Caco-2 (cell line): ENCODE results near the gene LILRA5. TPM values are rescaled to one million over a fixed set of nuclear protein-coding genes. Genes with fewer than 3 reads are reported as not detected.
"Not testable (repeated sequence)": the region's sequence is repeated elsewhere in the genome, so short reads cannot be mapped to it uniquely, and the experiment has no call there.

Experiments
- BruUV-seq: library from RNA; stranded (reverse); fragments of 400-500 nt; replicated peaks from 2 replicates; lab custom pipeline; 2021; lab: Mats Ljungman, UMichigan
- CTCF ChIA-PET: fragments of 300-600 bp; sonication (Branson Sonifier 250); formaldehyde crosslinking; loops from one replicate; lab custom pipeline; 2022; ENCODE audit warnings: antibody characterized with exemption; lab: Charles Lee
- POLR2A ChIA-PET: fragments of 300-600 bp; sonication (Branson Sonifier 250); formaldehyde crosslinking; loops from one replicate; lab custom pipeline; 2022; ENCODE audit warnings: antibody characterized with exemption; lab: Charles Lee
- DNase-seq, 2 experiments: peaks; one replicate each; pipeline versions ENCODE4 v3.0.0 to v3.0.0-alpha.2; 2020 to 2022
- H3K27me3 ChIP-seq: replicated peaks from 2 replicates; pipeline ENCODE4 v1.6.0; 2011; ENCODE audit warnings: low read length; ENCODE audit not compliant: control insufficient read depth, insufficient read depth
- H3K36me3 ChIP-seq: 2 replicates; pipeline ENCODE4 v1.5.1; 2011; ENCODE audit warnings: low read length; ENCODE audit not compliant: control insufficient read depth, insufficient read depth
- H3K4me1 ChIP-seq: fragments of 250-450 bp; sonication (Bioruptor Pico); 2 replicates; pipeline ENCODE4 v1.5.1; 2020; ENCODE audit warnings: mild to moderate bottlenecking
- H3K4me3 ChIP-seq: 2 replicates; pipeline ENCODE4 v1.5.1; 2011; ENCODE audit warnings: low read depth, mild to moderate bottlenecking, control low read depth, low read length
- H3K9me3 ChIP-seq: fragments of 250-450 bp; sonication (Bioruptor Pico); 2 replicates; pipeline ENCODE4 v1.5.1; 2020; ENCODE audit warnings: mild to moderate bottlenecking, moderate library complexity
- H3K27ac Mint-ChIP-seq: one replicate; pipeline ENCODE4 v1.8.0; 2022; ENCODE audit warnings: mixed read lengths; ENCODE audit not compliant: unreplicated experiment
- H3K27me3 Mint-ChIP-seq: one replicate; pipeline ENCODE4 v1.8.0; 2022; ENCODE audit warnings: mixed read lengths; ENCODE audit not compliant: insufficient read depth, unreplicated experiment
- H3K36me3 Mint-ChIP-seq: one replicate; pipeline ENCODE4 v1.8.0; 2022; ENCODE audit warnings: mild to moderate bottlenecking, mixed read lengths; ENCODE audit not compliant: insufficient read depth, unreplicated experiment
- H3K4me1 Mint-ChIP-seq: one replicate; pipeline ENCODE4 v1.8.0; 2022; ENCODE audit warnings: low read depth, mixed read lengths; ENCODE audit not compliant: unreplicated experiment
- H3K4me3 Mint-ChIP-seq: one replicate; pipeline ENCODE4 v1.8.0; 2022; ENCODE audit warnings: mild to moderate bottlenecking, moderate library complexity, mixed read lengths; ENCODE audit not compliant: unreplicated experiment
- H3K9me3 Mint-ChIP-seq: one replicate; pipeline ENCODE4 v1.8.0; 2022; ENCODE audit warnings: mixed read lengths; ENCODE audit not compliant: unreplicated experiment
- CTCF ChIP-seq, 2 experiments: fragments of 200-600 bp in 1 of 2; IDR thresholded peaks; 1 replicate in 1 of 2; 2 replicates in 1 of 2; pipeline versions ENCODE4 v1.5.1 to v1.8.0; 2011 to 2022; ENCODE audit warnings: antibody characterized with exemption in 1 of 2, control low read depth in 1 of 2, inconsistent platforms in 1 of 2, low read depth in 1 of 2, low read length in 1 of 2, mild to moderate bottlenecking in 1 of 2, moderate library complexity in 1 of 2; ENCODE audit not compliant: insufficient read depth in 1 of 2, severe bottlenecking in 1 of 2, unreplicated experiment in 1 of 2
- intact Hi-C: fragments of 100-400 bp; cut with micrococcal nuclease; formaldehyde crosslinking; loops from one replicate; pipeline ENCODE4 v1.10.0; 2022; ENCODE audit not compliant: unreplicated experiment
- total RNA-seq: library from RNA; stranded (reverse); gene quantifications from 2 replicates; pipeline ENCODE4 v1.2.3, GENCODE V29; 2022

The LILRA5 gene
- total RNA-seq, 1 experiment from 2014 or later: not detected

- Histone ChIP-seq H3K36me3 (no peaks in the 10 kb centered on the region), H3K4me1 (no peaks in the 10 kb centered on the region), H3K9me3 (no peaks in the 10 kb centered on the region), H3K4me3 (no peak overlapping the region), H3K27me3 (no peaks in the 10 kb centered on the region)
- H3K27ac Mint-ChIP-seq: no peak overlapping the region
- BruUV-seq: no TSS peak
- no peaks in the 10 kb centered on the region for H3K9me3 Mint-ChIP-seq
- H3K36me3 Mint-ChIP-seq: no peaks in the 10 kb centered on the region
- ChIA-PET POLR2A (no interaction called here), CTCF (no interaction called here)
- no peak for TF ChIP-seq CTCF (IDR thresholded peaks at IDR 0.05; ENCODE audit: insufficient read depth in 1 of 2, low read depth in 1 of 2, low read length in 1 of 2, severe bottlenecking in 1 of 2, unreplicated experiment in 1 of 2)
- H3K4me1 Mint-ChIP-seq: no peaks in the 10 kb centered on the region
- DNase-seq: no peak
- no peak overlapping the region for H3K4me3 Mint-ChIP-seq
- intact Hi-C loops: no loop called here
- H3K27me3 Mint-ChIP-seq: peaks cover 13% of the 10 kb centered on the region
Observed at GRCh38 chr19:54331626-54332025, 18.7 kb upstream of the LILRA5 start.

- no peak for DNase-seq
- no peaks in the 10 kb centered on the region for H3K36me3 ChIP-seq
- BruUV-seq: no TSS peak
- no peak for TF ChIP-seq CTCF (IDR thresholded peaks at IDR 0.05; ENCODE audit: insufficient read depth in 1 of 2, low read depth in 1 of 2, low read length in 1 of 2, severe bottlenecking in 1 of 2, unreplicated experiment in 1 of 2)
- no peaks in the 10 kb centered on the region for H3K27me3 ChIP-seq
- H3K27me3 Mint-ChIP-seq: peaks cover 15% of the 10 kb centered on the region
- no peak overlapping the region for H3K4me3 Mint-ChIP-seq
- ChIA-PET POLR2A (no interaction called here), CTCF (interaction anchor here (0.7 kb wide), 1 partner anchor 52 kb away, joined by 12 read pairs; no protein-coding TSS in a partner anchor)
- intact Hi-C loops: no loop called here
- no peaks in the 10 kb centered on the region for H3K4me1 ChIP-seq
- no peaks in the 10 kb centered on the region for H3K9me3 Mint-ChIP-seq
- no peaks in the 10 kb centered on the region for H3K36me3 Mint-ChIP-seq
- no peak overlapping the region for H3K4me3 ChIP-seq
- no peak overlapping the region for H3K27ac Mint-ChIP-seq
- no peaks in the 10 kb centered on the region for H3K4me1 Mint-ChIP-seq
- no peaks in the 10 kb centered on the region for H3K9me3 ChIP-seq
Observed at GRCh38 chr19:54329476-54330165, 16.7 kb upstream of the LILRA5 start.

GRCh38 chr19:54328781-54329180, 15.8 kb upstream of the LILRA5 start:
- H3K36me3 ChIP-seq, CTCF ChIA-PET, H3K4me1 Mint-ChIP-seq, H3K27ac Mint-ChIP-seq, H3K4me1 ChIP-seq, H3K4me3 Mint-ChIP-seq, DNase-seq, H3K36me3 Mint-ChIP-seq, H3K4me3 ChIP-seq, POLR2A ChIA-PET, H3K9me3 ChIP-seq, H3K9me3 Mint-ChIP-seq, H3K27me3 Mint-ChIP-seq, H3K27me3 ChIP-seq, intact Hi-C loops, BruUV-seq: not testable (repeated sequence)
